KMS-11 (cell line): ENCODE results near the gene SYT10.
"Not testable (repeated sequence)": the region's sequence is repeated elsewhere in the genome, so short reads cannot be mapped to it uniquely, and the experiment has no call there.

Experiments
- H2AFZ ChIP-seq: fragments of 200-600 bp; sonication (generic); 2 replicates; pipeline ENCODE4 v1.6.1; 2016; ENCODE audit warnings: antibody characterized with exemption, mixed run types, low read depth
- H3K27ac ChIP-seq: fragments of 200-600 bp; sonication (generic); 2 replicates; pipeline ENCODE4 v1.6.1; 2016; ENCODE audit warnings: mild to moderate bottlenecking, mixed run types
- H3K27me3 ChIP-seq: fragments of 200-600 bp; sonication (generic); 2 replicates; pipeline ENCODE4 v1.6.1; 2017; ENCODE audit warnings: mild to moderate bottlenecking, low read depth, mixed run types, moderate library complexity; ENCODE audit not compliant: insufficient read depth
- H3K36me3 ChIP-seq: fragments of 200-600 bp; sonication (generic); 2 replicates; pipeline ENCODE4 v1.6.1; 2017; ENCODE audit warnings: mild to moderate bottlenecking, mixed run types; ENCODE audit not compliant: insufficient read depth
- H3K4me1 ChIP-seq: fragments of 200-600 bp; sonication (generic); 2 replicates; pipeline ENCODE4 v1.6.1; 2016; ENCODE audit warnings: mild to moderate bottlenecking, low read depth, mixed run types; ENCODE audit not compliant: poor library complexity, severe bottlenecking
- H3K4me2 ChIP-seq: fragments of 200-600 bp; sonication (generic); 2 replicates; pipeline ENCODE4 v1.7.0; 2016; ENCODE audit warnings: mild to moderate bottlenecking, mixed run types
- H3K4me3 ChIP-seq: fragments of 200-600 bp; sonication (generic); IDR thresholded peaks from 2 replicates; pipeline ENCODE4 v1.6.1; 2017; ENCODE audit warnings: low read depth, low read length, mixed read lengths; ENCODE audit not compliant: insufficient read depth
- H3K79me2 ChIP-seq: fragments of 200-600 bp; sonication (generic); 2 replicates; pipeline ENCODE4 v1.6.1; 2016; ENCODE audit warnings: low read depth, mixed run types; ENCODE audit not compliant: insufficient read depth
- H3K9ac ChIP-seq: fragments of 200-600 bp; sonication (generic); 2 replicates; pipeline ENCODE4 v1.6.1; 2016; ENCODE audit warnings: mild to moderate bottlenecking, mixed run types
- H4K20me1 ChIP-seq: fragments of 200-600 bp; sonication (generic); 2 replicates; pipeline ENCODE4 v1.6.1; 2016; ENCODE audit warnings: mild to moderate bottlenecking, mixed run types; ENCODE audit not compliant: insufficient read depth
- TF ChIP-seq, protein P1 (sequence below): fragments of 200-600 bp; sonication (generic); conservative IDR thresholded peaks from 2 replicates; pipeline ENCODE4 v1.6.1; 2017; ENCODE audit warnings: low read depth, mild to moderate bottlenecking, antibody characterized with exemption, low read length, moderate library complexity, mixed read lengths

The SYT10 gene

DNA sequence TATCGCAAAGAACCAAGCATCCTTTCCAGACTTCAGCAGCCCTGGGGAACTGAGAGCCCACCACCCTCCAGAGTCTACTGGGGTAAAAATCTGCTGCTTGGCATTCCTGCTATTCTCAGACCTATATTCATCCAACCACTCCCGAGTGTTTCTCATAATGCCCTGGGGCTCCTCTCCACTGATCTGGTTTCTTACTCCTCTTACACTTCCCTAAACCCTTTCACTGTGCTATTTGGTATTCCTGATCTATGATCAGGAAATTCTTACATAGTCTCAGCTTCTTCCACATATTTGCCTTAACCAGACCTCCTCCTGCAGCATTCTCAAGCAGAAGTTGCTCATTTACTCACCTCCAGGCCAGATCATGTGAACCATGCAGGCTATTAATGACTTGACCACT, 82.4 kb downstream of the SYT10 start:
- Histone ChIP-seq H3K27ac (no peak overlapping the region), H2AFZ (no peak overlapping the region)
- TF ChIP-seq, protein P1, sequence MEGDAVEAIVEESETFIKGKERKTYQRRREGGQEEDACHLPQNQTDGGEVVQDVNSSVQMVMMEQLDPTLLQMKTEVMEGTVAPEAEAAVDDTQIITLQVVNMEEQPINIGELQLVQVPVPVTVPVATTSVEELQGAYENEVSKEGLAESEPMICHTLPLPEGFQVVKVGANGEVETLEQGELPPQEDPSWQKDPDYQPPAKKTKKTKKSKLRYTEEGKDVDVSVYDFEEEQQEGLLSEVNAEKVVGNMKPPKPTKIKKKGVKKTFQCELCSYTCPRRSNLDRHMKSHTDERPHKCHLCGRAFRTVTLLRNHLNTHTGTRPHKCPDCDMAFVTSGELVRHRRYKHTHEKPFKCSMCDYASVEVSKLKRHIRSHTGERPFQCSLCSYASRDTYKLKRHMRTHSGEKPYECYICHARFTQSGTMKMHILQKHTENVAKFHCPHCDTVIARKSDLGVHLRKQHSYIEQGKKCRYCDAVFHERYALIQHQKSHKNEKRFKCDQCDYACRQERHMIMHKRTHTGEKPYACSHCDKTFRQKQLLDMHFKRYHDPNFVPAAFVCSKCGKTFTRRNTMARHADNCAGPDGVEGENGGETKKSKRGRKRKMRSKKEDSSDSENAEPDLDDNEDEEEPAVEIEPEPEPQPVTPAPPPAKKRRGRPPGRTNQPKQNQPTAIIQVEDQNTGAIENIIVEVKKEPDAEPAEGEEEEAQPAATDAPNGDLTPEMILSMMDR: no peak

DNA sequence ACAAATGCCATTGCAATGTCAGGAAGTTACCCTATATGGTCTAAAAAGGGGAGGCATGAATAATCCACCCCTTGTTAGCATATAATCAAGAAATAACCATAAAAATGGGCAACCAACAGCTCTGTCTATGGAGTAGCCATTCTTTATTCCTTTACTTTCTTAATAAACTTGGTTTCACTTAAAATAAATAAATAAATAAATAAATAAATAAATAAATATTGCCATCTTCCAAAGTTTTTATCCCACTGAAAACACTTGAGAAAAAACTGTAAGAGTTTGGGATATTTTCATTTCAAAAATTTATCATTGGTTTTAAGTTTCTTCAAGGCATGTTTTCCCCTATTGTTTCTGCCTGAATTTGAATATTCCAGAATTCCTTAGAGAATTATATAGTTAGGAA, 89.8 kb downstream of the SYT10 start:
- H3K79me2 ChIP-seq: no peaks in the 10 kb centered on the region
- TF ChIP-seq, protein P1: no peak
- no peaks in the 10 kb centered on the region for H3K27me3 ChIP-seq
- H4K20me1 ChIP-seq: no peaks in the 10 kb centered on the region
- H3K27ac ChIP-seq: no peak overlapping the region
- no peak overlapping the region for H3K4me3 ChIP-seq
- H3K9ac ChIP-seq: no peak overlapping the region
- no peak overlapping the region for H2AFZ ChIP-seq
- H3K4me2 ChIP-seq: no peak overlapping the region
- H3K36me3 ChIP-seq: no peaks in the 10 kb centered on the region
- H3K4me1 ChIP-seq: no peaks in the 10 kb centered on the region

More for the DNA sequence above, 82.4 kb downstream of the SYT10 start:
- no peaks in the 10 kb centered on the region for H3K79me2 ChIP-seq
- H3K36me3 ChIP-seq: no peaks in the 10 kb centered on the region
- no peak overlapping the region for H3K4me2 ChIP-seq
- no peaks in the 10 kb centered on the region for H3K27me3 ChIP-seq
- no peak overlapping the region for H3K4me3 ChIP-seq
- no peaks in the 10 kb centered on the region for H3K4me1 ChIP-seq
- H4K20me1 ChIP-seq: no peaks in the 10 kb centered on the region
- no peak overlapping the region for H3K9ac ChIP-seq

DNA sequence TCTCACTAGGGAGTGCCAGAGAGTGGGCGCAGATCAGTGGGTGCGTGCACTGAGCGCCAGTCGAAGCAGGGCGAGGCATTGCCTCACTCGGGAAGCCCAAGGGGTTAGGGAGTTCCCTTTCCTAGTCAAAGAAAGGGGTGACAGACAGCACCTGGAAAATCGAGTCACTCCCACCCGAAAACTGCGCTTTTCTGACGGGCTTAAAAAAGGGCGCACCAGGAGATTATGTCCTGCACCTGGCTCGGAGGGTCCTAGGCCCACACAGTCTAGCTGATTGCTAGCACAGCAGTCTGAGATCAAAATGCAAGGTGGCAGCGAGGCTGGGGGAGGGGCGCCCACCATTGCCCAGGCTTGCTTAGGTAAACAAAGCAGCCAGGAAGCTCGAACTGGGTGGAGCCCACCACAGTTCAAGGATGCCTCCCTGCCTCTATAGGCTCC, 107.6 kb downstream of the SYT10 start:
- not testable (repeated sequence) for H3K27me3 ChIP-seq, H3K36me3 ChIP-seq, H4K20me1 ChIP-seq, H2AFZ ChIP-seq, H3K4me2 ChIP-seq, H3K27ac ChIP-seq, H3K9ac ChIP-seq, H3K4me3 ChIP-seq, H3K79me2 ChIP-seq, H3K4me1 ChIP-seq

DNA sequence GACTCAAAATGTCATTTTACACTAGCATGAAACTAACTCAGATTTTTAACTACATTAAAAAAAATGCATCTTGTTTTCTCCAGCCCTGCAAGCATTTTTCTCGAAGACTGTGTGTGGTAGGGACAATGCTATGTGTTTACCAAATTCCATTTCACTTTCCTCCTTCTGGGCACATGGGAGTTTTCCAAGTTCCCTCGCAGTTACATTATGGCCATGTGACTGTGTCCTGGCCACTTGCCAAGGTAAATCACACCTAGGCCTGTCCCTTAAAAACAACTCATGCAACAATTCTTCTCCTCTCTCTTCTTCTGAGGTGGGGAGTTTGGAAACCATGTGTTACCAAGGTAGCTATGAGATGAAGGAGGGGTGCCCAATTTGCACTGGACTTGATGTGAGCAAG, 108.7 kb downstream of the SYT10 start:
- H3K27ac ChIP-seq: no peak overlapping the region
- TF ChIP-seq, protein P1: no peak

More for the DNA sequence above, 108.7 kb downstream of the SYT10 start:
- Histone ChIP-seq H3K27me3 (no peaks in the 10 kb centered on the region), H3K79me2 (no peaks in the 10 kb centered on the region), H3K36me3 (no peaks in the 10 kb centered on the region), H4K20me1 (no peaks in the 10 kb centered on the region), H2AFZ (no peak overlapping the region), H3K9ac (no peak overlapping the region), H3K4me2 (no peak overlapping the region), H3K4me3 (no peak overlapping the region), H3K4me1 (no peaks in the 10 kb centered on the region)
